Activated CD8-positive, alpha-beta T cell treated with anti-CD3 and anti-CD28 coated beads for 36 hours (primary cell): ENCODE results near the gene PTER. TPM values are rescaled to one million over a fixed set of nuclear protein-coding genes. Genes with fewer than 3 reads are reported as not detected.

Source experiments
- ATAC-seq: fragments of 200-7000 bp; cut with Tn5 transposase; one replicate; pipeline ENCODE4 v1.10.0; 2021; ENCODE audit warnings: mild to moderate bottlenecking, moderate library complexity
- CTCF ChIA-PET: fragments of 350-600 bp; sonication (Branson Sonifier 250); formaldehyde crosslinking; loops from one replicate; lab custom pipeline; 2021; ENCODE audit warnings: antibody characterized with exemption; lab: Charles Lee
- POLR2A ChIA-PET: fragments of 350-600 bp; sonication (Branson Sonifier 250); formaldehyde crosslinking; loops from one replicate; lab custom pipeline; 2021; ENCODE audit warnings: antibody characterized with exemption; lab: Charles Lee
- DNase-seq: peaks from one replicate; pipeline ENCODE4 v3.0.0-alpha.2; 2020
- H3K27ac Mint-ChIP-seq: one replicate; pipeline ENCODE4 v1.8.0; 2021; ENCODE audit warnings: mild to moderate bottlenecking, mixed read lengths
- H3K27me3 Mint-ChIP-seq: one replicate; pipeline ENCODE4 v1.8.0; 2021; ENCODE audit warnings: mixed read lengths
- H3K36me3 Mint-ChIP-seq: one replicate; pipeline ENCODE4 v1.8.0; 2021; ENCODE audit warnings: low read depth, mixed read lengths
- H3K4me1 Mint-ChIP-seq: one replicate; pipeline ENCODE4 v1.8.0; 2021; ENCODE audit warnings: low read depth, mixed read lengths
- H3K4me3 Mint-ChIP-seq: one replicate; pipeline ENCODE4 v1.8.0; 2021; ENCODE audit warnings: mild to moderate bottlenecking, moderate library complexity, mixed read lengths
- H3K9me3 Mint-ChIP-seq: one replicate; pipeline ENCODE4 v1.8.0; 2021; ENCODE audit warnings: mixed read lengths
- CTCF ChIP-seq: fragments of 200-600 bp; IDR thresholded peaks from one replicate; pipeline ENCODE4 v1.8.0; 2022; ENCODE audit warnings: antibody characterized with exemption, mild to moderate bottlenecking
- intact Hi-C: fragments of 100-400 bp; cut with micrococcal nuclease; formaldehyde crosslinking; loops from one replicate; pipeline ENCODE4 v1.10.0; 2022
- total RNA-seq, 2 experiments: library from RNA; stranded (reverse); gene quantifications; one replicate each; pipeline ENCODE4 v1.2.3, GENCODE V29; 2021

Gene PTER
- total RNA-seq, 2 experiments from 2014 or later: 22.1 to 23.3 TPM

GRCh38 chr10:16491933-16492332 is 55.1 kb downstream of the PTER start:
- POLR2A ChIA-PET: no interaction called here

DNA sequence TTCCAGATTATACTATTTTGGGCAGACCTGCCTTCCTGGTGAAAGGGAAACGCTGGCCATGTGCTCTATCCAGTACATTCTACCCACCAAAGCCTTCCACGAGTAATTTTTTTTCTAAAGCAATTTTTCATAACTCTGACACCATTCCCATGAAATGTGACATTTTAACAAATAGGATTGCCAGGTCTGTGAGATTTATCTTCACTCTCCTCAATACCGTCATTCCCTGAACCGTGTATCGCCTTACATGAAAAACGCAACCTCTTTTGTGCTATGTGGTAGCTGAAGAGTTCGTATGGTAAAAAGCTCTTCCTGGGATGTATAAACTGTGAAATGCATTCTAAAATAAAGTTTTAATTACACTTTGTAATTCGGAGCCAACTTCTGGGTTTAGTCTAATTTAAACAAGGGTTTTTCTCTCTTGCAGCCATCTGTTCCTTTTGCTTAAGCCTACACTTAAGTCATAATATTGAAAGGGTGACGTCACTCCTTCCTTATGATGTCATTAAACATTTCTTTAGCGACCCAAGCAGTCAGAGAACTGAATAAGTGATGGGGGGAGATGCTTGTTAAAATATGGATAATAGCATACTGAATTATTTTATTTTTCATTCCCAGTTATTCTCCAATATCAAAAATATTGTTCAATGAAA is 57.2 kb downstream of the PTER start:
- TF ChIP-seq CTCF: no peak
- ChIA-PET CTCF (no interaction called here), POLR2A (no interaction called here)
- no peaks in the 10 kb centered on the region for H3K27me3 Mint-ChIP-seq
- DNase-seq (no peak), ATAC-seq (no peak)
- H3K9me3 Mint-ChIP-seq: no peaks in the 10 kb centered on the region
- no peak overlapping the region for H3K4me3 Mint-ChIP-seq
- intact Hi-C loops: no loop called here
- H3K36me3 Mint-ChIP-seq: peaks cover 34% of the 10 kb centered on the region
- no peak overlapping the region for H3K27ac Mint-ChIP-seq
- no peaks in the 10 kb centered on the region for H3K4me1 Mint-ChIP-seq

More at GRCh38 chr10:16491933-16492332, 55.1 kb downstream of the PTER start:
- Mint-ChIP-seq H3K27ac (no peak overlapping the region), H3K27me3 (no peaks in the 10 kb centered on the region), H3K4me1 (no peaks in the 10 kb centered on the region), H3K9me3 (no peaks in the 10 kb centered on the region), H3K4me3 (no peak overlapping the region), H3K36me3 (peaks cover 36% of the 10 kb centered on the region)
- no peak for ATAC-seq
- TF ChIP-seq CTCF: no peak
- intact Hi-C loops: no loop called here
- CTCF ChIA-PET: no interaction called here
- DNase-seq: no peak

DNA sequence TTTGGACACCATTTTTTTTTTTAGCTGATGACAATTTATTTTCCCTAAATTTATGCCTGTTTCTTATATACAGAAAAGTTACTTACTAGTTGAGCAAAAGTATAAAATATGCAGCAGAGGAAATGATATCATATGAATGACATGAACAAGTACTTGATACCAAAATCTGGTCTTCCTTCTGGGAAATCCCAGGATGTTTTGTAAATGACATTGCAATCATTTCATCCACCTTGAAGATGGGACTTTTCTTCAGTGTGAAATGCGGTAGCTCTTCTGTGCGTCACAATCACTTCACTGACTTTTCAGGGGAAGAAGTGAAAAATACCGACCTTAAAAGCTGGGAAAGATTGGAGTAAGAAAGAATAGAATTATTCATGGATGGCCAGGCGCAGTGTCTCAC is 61.1 kb downstream of the PTER start:
- Mint-ChIP-seq H3K27ac (no peak overlapping the region), H3K9me3 (no peaks in the 10 kb centered on the region), H3K36me3 (peaks cover 31% of the 10 kb centered on the region), H3K4me1 (no peaks in the 10 kb centered on the region), H3K27me3 (no peaks in the 10 kb centered on the region), H3K4me3 (no peak overlapping the region)
- intact Hi-C loops: no loop called here
- TF ChIP-seq CTCF: no peak
- ATAC-seq: no peak
- ChIA-PET POLR2A (no interaction called here), CTCF (no interaction called here)
- no peak for DNase-seq

DNA sequence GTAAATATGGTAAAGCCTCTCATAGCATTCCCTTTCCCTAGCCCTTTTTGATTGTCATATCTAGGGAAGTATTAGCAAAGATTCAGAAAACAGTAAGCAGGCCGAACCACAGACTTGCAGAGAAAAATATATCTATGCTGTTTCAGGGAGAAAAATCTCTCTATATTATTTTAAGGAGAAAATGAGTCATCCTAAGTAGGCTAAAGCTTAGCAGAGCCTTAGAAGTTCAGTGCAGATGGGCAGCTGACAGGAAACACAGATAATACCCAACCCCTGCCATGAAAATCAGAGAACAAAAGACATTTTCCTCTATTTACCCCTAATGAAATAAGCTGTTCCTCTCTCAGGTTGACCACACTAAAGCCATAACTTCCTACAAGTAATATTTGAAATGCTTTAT is 68.4 kb downstream of the PTER start:
- ChIA-PET POLR2A (no interaction called here), CTCF (no interaction called here)
- intact Hi-C loops: no loop called here
- Mint-ChIP-seq H3K36me3 (peaks cover 20% of the 10 kb centered on the region), H3K4me1 (no peaks in the 10 kb centered on the region), H3K27ac (no peak overlapping the region), H3K9me3 (no peaks in the 10 kb centered on the region), H3K4me3 (no peak overlapping the region), H3K27me3 (no peaks in the 10 kb centered on the region)
- DNase-seq (no peak), ATAC-seq (no peak)
- no peak for TF ChIP-seq CTCF

DNA sequence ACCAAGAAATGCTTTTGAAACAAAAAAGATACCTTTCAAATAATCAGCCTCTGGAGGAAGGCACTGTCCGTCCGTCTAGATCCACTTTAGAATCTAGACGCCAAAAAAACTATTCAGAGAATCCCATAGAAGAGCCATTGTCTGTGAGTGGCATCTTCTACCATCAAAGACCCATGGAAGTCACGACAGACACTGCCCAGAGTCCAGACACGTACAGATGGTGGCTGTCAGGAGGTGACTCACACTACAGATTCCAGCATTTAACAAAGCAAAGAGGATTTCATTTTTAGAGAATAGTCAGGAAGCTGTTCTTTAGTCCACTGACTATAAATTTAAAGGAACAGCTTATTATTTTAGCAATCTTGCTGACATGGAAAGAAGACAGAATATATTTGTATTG is 73.2 kb downstream of the PTER start:
- Mint-ChIP-seq H3K4me1 (no peaks in the 10 kb centered on the region), H3K36me3 (peaks cover 15% of the 10 kb centered on the region), H3K9me3 (no peaks in the 10 kb centered on the region), H3K27ac (no peak overlapping the region), H3K4me3 (no peak overlapping the region), H3K27me3 (no peaks in the 10 kb centered on the region)
- no peak for TF ChIP-seq CTCF
- DNase-seq (no peak), ATAC-seq (no peak)
- intact Hi-C loops: no loop called here
- POLR2A ChIA-PET: no interaction called here
- CTCF ChIA-PET: interaction anchor here (0.7 kb wide), 1 partner anchor 459 kb away, joined by 3 read pairs; no protein-coding TSS in a partner anchor
